Heart left ventricle (tissue), 16 donors: ENCODE results near the gene OR52I1. TPM values are rescaled to one million over a fixed set of nuclear protein-coding genes. Genes with fewer than 3 reads are reported as not detected.

Experiments
- ATAC-seq, 4 donors: fragments of 200-7000 bp; cut with Tn5 transposase; one replicate each; pipeline ENCODE4 v1.9.1; 2020 to 2022; ENCODE audit warnings: moderate library complexity in 4 of 4, mild to moderate bottlenecking in 3 of 4, moderate number of reproducible peaks in 1 of 4
- DNase-seq, 5 donors: peaks; one replicate each; pipeline ENCODE4 v3.0.0-alpha.2; 2020
- H3K27ac ChIP-seq, 12 donors: fragments of 200-600 bp; sonication (generic) in 4 of 12; one replicate each; pipeline versions ENCODE4 v1.5.0 to v1.8.0; 2016 to 2022; ENCODE audit warnings: mild to moderate bottlenecking in 2 of 12
- H3K27me3 ChIP-seq, 9 donors: fragments of 200-600 bp; sonication (generic) in 2 of 9; one replicate each; pipeline versions ENCODE4 v1.5.1 to v1.8.0; 2016 to 2022; ENCODE audit warnings: mild to moderate bottlenecking in 3 of 9
- H3K36me3 ChIP-seq, 9 donors: fragments of 200-600 bp; sonication (generic) in 2 of 9; one replicate each; pipeline versions ENCODE4 v1.5.0 to v1.8.0; 2018 to 2022; ENCODE audit warnings: mild to moderate bottlenecking in 2 of 9
- H3K4me1 ChIP-seq, 12 donors: fragments of 200-600 bp; sonication (generic) in 4 of 12; one replicate each; pipeline versions ENCODE4 v1.5.0 to v1.8.0; 2016 to 2022; ENCODE audit warnings: mild to moderate bottlenecking in 3 of 12
- H3K4me3 ChIP-seq, 12 donors: fragments of 200-600 bp; sonication (generic) in 4 of 12; one replicate each; pipeline versions ENCODE4 v1.5.0 to v1.8.0; 2017 to 2022; ENCODE audit warnings: mild to moderate bottlenecking in 9 of 12, moderate library complexity in 4 of 12
- H3K9me3 ChIP-seq, 12 donors: fragments of 200-600 bp; sonication (generic) in 4 of 12; one replicate each; pipeline versions ENCODE4 v1.5.0 to v1.8.0; 2016 to 2022; ENCODE audit warnings: mild to moderate bottlenecking in 1 of 12
- POLR2A ChIP-seq, 2 donors: fragments of 450-650 bp; IDR thresholded peaks; one replicate each; pipeline ENCODE4 v1.6.1; 2017; ENCODE audit warnings: antibody characterized with exemption in 2 of 2, mild to moderate bottlenecking in 2 of 2, moderate library complexity in 2 of 2
- WGBS, 4 donors: extraction: QIAGEN DNeasy Blood & Tissue Kit in 2 of 4; methylation state at CpG; one replicate each; pipeline versions ENCODE4 v1.1.5 to v1.1.7; 2013 to 2018; 5-methylcytosine and 5-hydroxymethylcytosine counted together
- intact Hi-C, 10 donors: fragments of 100-400 bp; cut with DNase I; formaldehyde crosslinking; loops; one replicate each; pipeline versions ENCODE4 v1.11.1 to v1.14.2; 2022
- polyA plus RNA-seq, 2 donors: library from polyadenylated mRNA; stranded (reverse); fragments of 200-250 nt; gene quantifications; one replicate each; pipeline ENCODE4 v1.2.3, GENCODE V29; 2013
- total RNA-seq, 9 donors: library from RNA; depleted of rRNA in 2 of 9; stranded (reverse); fragments of >200 nt in 2 of 9; fragmentation: NEBNext Ultra II Directional in 3 of 9; extraction: Animal tissue kit (Norgen Biotek cat#: 25700) in 3 of 9; gene quantifications; one replicate each; pipeline versions ENCODE4 v1.1.0 to v1.2.4, GENCODE V29; 2016 to 2023
- TF ChIP-seq, protein P1 (sequence below), 12 donors: fragments of 200-600 bp; sonication (generic) in 4 of 12; IDR thresholded peaks; one replicate each; pipeline versions ENCODE4 v1.5.0 to v1.8.0; 2018 to 2022; ENCODE audit warnings: antibody characterized with exemption in 12 of 12, mild to moderate bottlenecking in 5 of 12
- donor health status: ischemic (EF 13 %, LVEDD 7.1; RV severe dilation, severe dysfunction).
- donor health status: healthy with polysubstance abuse.
- donor health status: DM: no; HTN: yes; CAD: no.
- donor health status: DM: no; HTN: no; CAD: no.
- donor health status: ischemic (EF 25% LVEDD 6.9; RV normal size, moderate dysfunction).
- donor health status: ischemic (EF 25% LVEDD 5.7; RV mildly dilated, moderate dysfunction).
- donor health status: healthy.
- donor health status: DM: yes; HTN: yes; CAD: no.
- donor health status: ischemic (EF 35%, LVEDD 5.7; RV mildly dilated, moderate dysfunction).
- donor health status: nonischemic (EF 11% LVEDD 7.7; RV severe dilation, severe dysfunction).
- donor health status: DM: yes; HTN: yes; CAD: no.
- donor health status: PGD.
- donor health status: ischemic (EF 29% LVEDD 5.4; RV normal size, mild dysfunction).
- donor health status: nonischemic (EF 23%, LVEDD 6.1; RV moderate dilation, normal function).

The OR52I1 gene
- total and polyA plus RNA-seq, 11 donors = not detected

DNA sequence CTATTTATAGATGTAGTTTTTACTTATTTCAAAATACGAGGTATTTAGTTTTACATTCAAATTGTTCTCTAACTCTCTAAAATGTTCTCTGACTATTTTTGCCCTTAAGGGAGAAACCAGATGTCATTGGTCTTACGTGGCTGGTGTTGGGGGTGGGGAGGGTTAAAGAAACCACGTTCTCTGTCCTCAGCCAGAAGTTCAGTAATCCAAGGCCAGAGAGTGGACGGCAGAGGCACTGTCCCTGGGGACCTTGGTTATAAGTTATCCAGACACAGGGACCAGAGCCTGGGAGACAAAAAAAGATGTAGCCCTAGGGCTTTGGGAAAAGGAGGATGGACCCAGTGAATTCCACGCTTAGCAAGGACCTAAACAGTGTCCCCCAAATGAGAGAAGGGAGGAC is 49.2 kb downstream of the OR52I1 start:
- Histone ChIP-seq H3K27ac (peak overlapping the region; percentile 15 to 94 (median 83)), H3K36me3 (no peaks in the 10 kb centered on the region), H3K4me3 (peak overlapping the region in 8 of 12 donors; percentile 38 to 61 (median 54)), H3K9me3 (no peaks in the 10 kb centered on the region), H3K27me3 (no peaks in the 10 kb centered on the region), H3K4me1 (peaks cover 11 to 65% (median 32%) of the 10 kb centered on the region in 12 donors)
- TF ChIP-seq, protein P1, sequence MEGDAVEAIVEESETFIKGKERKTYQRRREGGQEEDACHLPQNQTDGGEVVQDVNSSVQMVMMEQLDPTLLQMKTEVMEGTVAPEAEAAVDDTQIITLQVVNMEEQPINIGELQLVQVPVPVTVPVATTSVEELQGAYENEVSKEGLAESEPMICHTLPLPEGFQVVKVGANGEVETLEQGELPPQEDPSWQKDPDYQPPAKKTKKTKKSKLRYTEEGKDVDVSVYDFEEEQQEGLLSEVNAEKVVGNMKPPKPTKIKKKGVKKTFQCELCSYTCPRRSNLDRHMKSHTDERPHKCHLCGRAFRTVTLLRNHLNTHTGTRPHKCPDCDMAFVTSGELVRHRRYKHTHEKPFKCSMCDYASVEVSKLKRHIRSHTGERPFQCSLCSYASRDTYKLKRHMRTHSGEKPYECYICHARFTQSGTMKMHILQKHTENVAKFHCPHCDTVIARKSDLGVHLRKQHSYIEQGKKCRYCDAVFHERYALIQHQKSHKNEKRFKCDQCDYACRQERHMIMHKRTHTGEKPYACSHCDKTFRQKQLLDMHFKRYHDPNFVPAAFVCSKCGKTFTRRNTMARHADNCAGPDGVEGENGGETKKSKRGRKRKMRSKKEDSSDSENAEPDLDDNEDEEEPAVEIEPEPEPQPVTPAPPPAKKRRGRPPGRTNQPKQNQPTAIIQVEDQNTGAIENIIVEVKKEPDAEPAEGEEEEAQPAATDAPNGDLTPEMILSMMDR (IDR thresholded peaks at IDR 0.05) = no peak
- peak in 1 of 2 donors; percentile 27 for TF ChIP-seq POLR2A (IDR thresholded peaks at IDR 0.05)
- ATAC-seq (peak; percentile 53 to 83 (median 68)), DNase-seq (peak; percentile 60 to 81 (median 68))
- intact Hi-C loops = no loop called here
- 14 to 37% (median 15%) methylated on average over 5 of the region's 5 CpGs for WGBS, 4 donors

DNA sequence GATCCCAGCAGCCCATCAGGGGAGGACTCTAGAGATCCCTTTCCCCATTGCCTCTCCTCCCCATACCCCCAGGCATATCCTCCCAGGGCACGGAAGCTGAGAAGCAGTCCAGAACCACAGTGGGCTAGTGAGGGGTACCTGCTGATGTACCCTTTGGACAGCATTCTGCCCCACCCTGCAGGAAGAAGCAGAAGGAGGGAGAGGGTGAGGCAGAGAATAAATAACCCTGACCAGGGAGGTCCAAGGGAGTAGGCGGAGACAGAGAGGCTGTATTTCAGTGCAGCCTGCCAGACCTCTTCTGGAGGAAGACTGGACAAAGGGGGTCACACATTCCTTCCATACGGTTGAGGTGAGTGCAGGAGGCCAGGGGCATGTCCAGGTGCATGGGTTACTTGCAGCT is 49.8 kb downstream of the OR52I1 start, which contains the start of gene OR51E1:
Gene OR51E1 (plus strand): TSS at position 301 of the 400 bp plus-strand sequence. CDS start 8,545 bp downstream, outside the sequence.
- H3K27me3 ChIP-seq = no peaks in the 10 kb centered on the region
- H3K36me3 ChIP-seq = no peaks in the 10 kb centered on the region
- peaks cover 11 to 70% (median 35%) of the 10 kb centered on the region in 12 donors for H3K4me1 ChIP-seq
- H3K27ac ChIP-seq = peak within 1 kb of the TSS; percentile 15 to 94 (median 83)
- 48 to 59% (median 56%) methylated on average over 3 of the region's 3 CpGs for WGBS, 4 donors
- DNase-seq = peak in 1 of 5 donors; percentile 18
- intact Hi-C loops = no loop called here
- no peak for TF ChIP-seq POLR2A (IDR thresholded peaks at IDR 0.05)
- TF ChIP-seq, protein P1 (IDR thresholded peaks at IDR 0.05) = no peak
- ATAC-seq = peak in 2 of 4 donors; percentile 17 to 20
- H3K9me3 ChIP-seq = no peaks in the 10 kb centered on the region
- H3K4me3 ChIP-seq = peak within 1 kb of the TSS in 11 of 12 donors; percentile 6 to 61 (median 51)

DNA sequence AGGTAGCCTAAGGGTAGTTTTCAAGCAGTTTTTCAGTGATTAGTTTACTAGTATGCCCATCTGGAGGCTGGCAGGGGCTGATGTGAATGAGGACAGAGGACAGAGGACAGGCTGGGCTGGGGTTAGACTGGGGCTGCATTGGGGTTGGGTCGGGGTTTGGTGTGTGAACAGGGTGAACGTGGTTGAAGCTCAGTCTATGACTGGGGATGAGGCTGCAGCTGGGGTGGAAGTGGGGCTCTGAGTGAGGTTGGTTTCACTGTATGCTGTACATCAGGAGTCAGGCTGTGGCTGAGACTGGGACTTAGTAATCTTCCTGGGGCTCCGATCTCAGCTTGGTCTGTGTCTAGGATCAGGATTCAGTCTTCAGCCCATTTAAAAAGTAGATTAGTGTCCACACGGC is 50.4 kb downstream of the OR52I1 start:
- Histone ChIP-seq H3K27ac (peak overlapping the region in 10 of 12 donors; percentile 51 to 94 (median 86)), H3K4me3 (peak overlapping the region in 11 of 12 donors; percentile 6 to 61 (median 51)), H3K36me3 (no peaks in the 10 kb centered on the region), H3K9me3 (no peaks in the 10 kb centered on the region), H3K4me1 (peaks cover 11 to 70% (median 36%) of the 10 kb centered on the region in 12 donors), H3K27me3 (no peaks in the 10 kb centered on the region)
- TF ChIP-seq POLR2A (IDR thresholded peaks at IDR 0.05) = no peak
- TF ChIP-seq, protein P1 (IDR thresholded peaks at IDR 0.05) = no peak
- ATAC-seq (no peak), DNase-seq (no peak)
- intact Hi-C loops = no loop called here
- WGBS, 4 donors = 48 to 60% (median 52%) methylated on average over 4 of the region's 4 CpGs

Other genes starting within 250 kb of the OR52I1 start
- gene OR52B4, start 225.7 kb upstream of the OR52I1 start, total RNA-seq = not detected
- gene OR52B4, start 225.7 kb upstream of the OR52I1 start, polyA plus RNA-seq = not detected
- 10 to 100 TPM in 2 of 9 donors, 1 to 10 TPM in 7; 7.1 to 36.0 (median 8.5) TPM for gene TRIM21, start 200.3 kb upstream of the OR52I1 start, total RNA-seq
- gene TRIM21, start 200.3 kb upstream of the OR52I1 start, polyA plus RNA-seq = 1 to 10 TPM; 8.5 TPM
- gene OR52K2, start 144.7 kb upstream of the OR52I1 start, total RNA-seq = not detected
- not detected for gene OR52K2, start 144.7 kb upstream of the OR52I1 start, polyA plus RNA-seq
- under 1 TPM in 2 of 9 donors, not detected in 7; 0.05 TPM for gene OR52K1, start 111.4 kb upstream of the OR52I1 start, total RNA-seq
- not detected for gene OR52K1, start 111.4 kb upstream of the OR52I1 start, polyA plus RNA-seq
- gene OR52M1, start 48.8 kb upstream of the OR52I1 start, total RNA-seq = not detected
- not detected for gene OR52M1, start 48.8 kb upstream of the OR52I1 start, polyA plus RNA-seq
- gene OR52I2, start 12.3 kb upstream of the OR52I1 start, total RNA-seq = not detected
- gene OR52I2, start 12.3 kb upstream of the OR52I1 start, polyA plus RNA-seq = not detected
- 10 to 100 TPM in 5 of 9 donors, 1 to 10 TPM in 4; 7.5 to 14.1 (median 10.2) TPM for gene TRIM68, start 14.2 kb downstream of the OR52I1 start, total RNA-seq
- gene TRIM68, start 14.2 kb downstream of the OR52I1 start, polyA plus RNA-seq = 1 to 10 TPM; 3.8 to 8.3 TPM
- not detected for gene OR51D1, start 43.4 kb downstream of the OR52I1 start, total RNA-seq
- gene OR51D1, start 43.4 kb downstream of the OR52I1 start, polyA plus RNA-seq = not detected
- 1 to 10 TPM in 8 of 9 donors, under 1 TPM in 1; 0.69 to 4.3 (median 2.2) TPM for gene OR51E1, start 49.9 kb downstream of the OR52I1 start, total RNA-seq
- gene OR51E1, start 49.9 kb downstream of the OR52I1 start, polyA plus RNA-seq = 1 to 10 TPM; 1.8 to 2.1 TPM
- gene OR51E2, start 103.8 kb downstream of the OR52I1 start, total RNA-seq = under 1 TPM in 5 of 9 donors, not detected in 4; 0.10 to 0.50 (median 0.30) TPM
- under 1 TPM; 0.08 to 0.11 TPM for gene OR51E2, start 103.8 kb downstream of the OR52I1 start, polyA plus RNA-seq
- gene MMP26, start 110.7 kb downstream of the OR52I1 start, total RNA-seq = not detected
- not detected for gene MMP26, start 110.7 kb downstream of the OR52I1 start, polyA plus RNA-seq
- gene OR51F1, start 175.9 kb downstream of the OR52I1 start, total RNA-seq = not detected
- not detected for gene OR51F1, start 175.9 kb downstream of the OR52I1 start, polyA plus RNA-seq
- not detected for gene OR52R1, start 210.3 kb downstream of the OR52I1 start, total RNA-seq
- gene OR52R1, start 210.3 kb downstream of the OR52I1 start, polyA plus RNA-seq = not detected
- gene OR51F2, start 227.3 kb downstream of the OR52I1 start, total RNA-seq = not detected
- gene OR51F2, start 227.3 kb downstream of the OR52I1 start, polyA plus RNA-seq = not detected